ENCODE measurements around the gene SLC44A3.

GRCh38 chr1:94832931-94833585, 12.9 kb downstream of the SLC44A3 start:
- TF ChIP-seq POLR2AphosphoS5 (IDR thresholded peaks at IDR 0.05), result no peak
- TF ChIP-seq CTCF (IDR thresholded peaks at IDR 0.05), result no peak
- TF ChIP-seq EP300 (IDR thresholded peaks at IDR 0.05), result no peak

Data from stomach (tissue), 4 donors.